Epithelial cell of esophagus (primary cell): ENCODE measurements around the gene USP30.

ENCODE experiments used
- DNase-seq: peaks from one replicate; pipeline ENCODE4 v3.0.0; 2010; ENCODE audit warnings: low read depth
- H3K4me3 ChIP-seq: 2 replicates; pipeline ENCODE4 v1.5.1; 2011; ENCODE audit warnings: mild to moderate bottlenecking, low read length, control low read depth
- CTCF ChIP-seq: IDR thresholded peaks from 2 replicates; pipeline ENCODE4 v1.5.1; 2011; ENCODE audit warnings: low read depth, mild to moderate bottlenecking, low read length, control low read depth, inconsistent platforms; ENCODE audit not compliant: insufficient read depth; ENCODE audit errors: missing control alignments

USP30 gene

GRCh38 chr12:109105176-109105575, 52.8 kb downstream of the USP30 start:
- H3K4me3 ChIP-seq: no peak overlapping the region
- TF ChIP-seq CTCF: no peak
- DNase-seq: no peak

- TF ChIP-seq CTCF: no peak
- no peak overlapping the region for H3K4me3 ChIP-seq
- no peak for DNase-seq
These were observed 57.5 kb downstream of the USP30 start for GRCh38 chr12:109109746-109110350.

GRCh38 chr12:109110988-109111495, 58.7 kb downstream of the USP30 start:
- TF ChIP-seq CTCF: no peak
- peak overlapping the region; percentile 53 for H3K4me3 ChIP-seq
- peak; percentile 68 for DNase-seq

GRCh38 chr12:109112720-109113465, 60.5 kb downstream of the USP30 start:
- DNase-seq: no peak
- no peak overlapping the region for H3K4me3 ChIP-seq
- TF ChIP-seq CTCF: no peak

- TF ChIP-seq CTCF: no peak
- DNase-seq: no peak
- H3K4me3 ChIP-seq: no peak overlapping the region
These were observed 61.4 kb downstream of the USP30 start for GRCh38 chr12:109113661-109114321.

GRCh38 chr12:109114644-109115043, 62.3 kb downstream of the USP30 start:
- no peak for TF ChIP-seq CTCF
- H3K4me3 ChIP-seq: no peak overlapping the region
- DNase-seq: no peak

- TF ChIP-seq CTCF: no peak
These were observed 63.0 kb downstream of the USP30 start for GRCh38 chr12:109115404-109115757.

More at GRCh38 chr12:109115404-109115757, 63.0 kb downstream of the USP30 start:
- no peak overlapping the region for H3K4me3 ChIP-seq
- no peak for DNase-seq
